ENCODE results near the gene PLCH1. TPM values are rescaled to one million over a fixed set of nuclear protein-coding genes. Genes with fewer than 3 reads are reported as not detected.

Gene PLCH1
- total and polyA plus RNA-seq, 10 of the 15 experiments (the other 5 are each of a cell fraction or from before 2014, with no cell fraction given), result 0.03 to 0.22 (median 0.04) TPM; not detected in 5

- H3K9ac ChIP-seq (ENCODE audit: control insufficient read depth, insufficient read depth, low read length), result no peak overlapping the region
- H4K20me1 ChIP-seq (ENCODE audit: control insufficient read depth, insufficient read depth), result no peaks in the 10 kb centered on the region
- no peak for DNase-seq (ENCODE audit: low read depth, low spot score)
- FAIRE-seq, result no peak
- TF ChIP-seq ATF2 (IDR thresholded peaks at IDR 0.05; ENCODE audit: low read length) (no peak), SMC3 (IDR thresholded peaks at IDR 0.05; ENCODE audit: borderline replicate concordance, low read length) (no peak), ZBTB4 (CRISPR knock-in tag; IDR thresholded peaks at IDR 0.05) (no peak), ZBED1 (IDR thresholded peaks at IDR 0.05; ENCODE audit: borderline replicate concordance) (no peak), RCOR1 (conservative IDR thresholded peaks at IDR 0.05; ENCODE audit: low read depth, low read length) (no peak), SIN3A (IDR thresholded peaks at IDR 0.05; ENCODE audit: low read depth, low read length) (no peak), TARDBP (IDR thresholded peaks at IDR 0.05; ENCODE audit: borderline replicate concordance) (no peak), TAF1 (IDR thresholded peaks at IDR 0.05; ENCODE audit: borderline replicate concordance, low read depth, low read length) (no peak)
- CTCF ChIA-PET, result interaction anchor here (0.6 kb wide), 1 partner anchor 503 kb away, joined by 3 read pairs; no protein-coding TSS in a partner anchor
- no peaks in the 10 kb centered on the region for H3K27me3 ChIP-seq (replicated peaks in 1 of 2; ENCODE audit: control insufficient read depth in 2 of 2, insufficient read depth in 2 of 2, low read length in 1 of 2)
- no peak overlapping the region for H2AFZ ChIP-seq (ENCODE audit: control insufficient read depth, low read depth, low read length)
- no peak for ATAC-seq
- POLR2A ChIA-PET, result no interaction called here
- no peak overlapping the region for H3K4me3 ChIP-seq
- in situ Hi-C loops (cut with MboI), result loop anchor here (10.0 kb wide), 1 partner anchor 1005 kb away; the partner anchor contains the start of gene DHX36
- H3K27ac ChIP-seq (ENCODE audit: control insufficient read depth, insufficient read depth), result no peak overlapping the region
- H3K36me3 ChIP-seq (ENCODE audit: control insufficient read depth in 2 of 2, insufficient read depth in 2 of 2, low read length in 1 of 2), result no peaks in the 10 kb centered on the region
- SMC1A ChIA-PET (ENCODE audit: uncharacterized antibody, unreplicated experiment), result interaction anchor here (0.8 kb wide), 1 partner anchor 13 kb away, joined by 3 read pairs; no protein-coding TSS in a partner anchor
- no TSS peak for BruUV-seq (replicated peaks)
- peaks cover 3% of the 10 kb centered on the region; the same call in 1 of the 2 replicates for H3K4me1 ChIP-seq (ENCODE audit: control insufficient read depth, insufficient read depth, low read length)
- no peaks in the 10 kb centered on the region for H3K9me3 ChIP-seq (replicated peaks; ENCODE audit: control insufficient read depth, insufficient read depth, low read length)
- H3K4me2 ChIP-seq (ENCODE audit: control insufficient read depth, insufficient read depth), result no peak overlapping the region
- RAD21 ChIA-PET (ENCODE audit: unreplicated experiment), result no interaction called here
- H3K79me2 ChIP-seq (ENCODE audit: control insufficient read depth, insufficient read depth, low read length), result no peaks in the 10 kb centered on the region
- WGBS (ENCODE audit: insufficient coverage, insufficient replicate concordance, low lambda C conversion rate, missing lambda C conversion rate), result 52% methylated on average over 6 of the region's 6 CpGs
- intact Hi-C loops (cut with micrococcal nuclease; ENCODE audit: unreplicated experiment), result loop anchor here (10.0 kb wide), 1 partner anchor 645 kb away; no protein-coding TSS in a partner anchor
Measured at GRCh38 chr3:155329513-155330048, 415.3 kb downstream of the PLCH1 start.
